H1 (cell line): ENCODE results near the gene OPALIN. TPM values are rescaled to one million over a fixed set of nuclear protein-coding genes. Genes with fewer than 3 reads are reported as not detected.

ENCODE experiments used
- ASH2L ChIP-seq: fragments of 200-600, 300-600 bp; sonication (generic); IDR thresholded peaks from one replicate; pipeline ENCODE4 v1.7.1; 2017; ENCODE audit warnings: low read length
- polyA plus RNA-seq, 7 experiments: library from polyadenylated mRNA; depleted of rRNA in 3 of 7; stranded (reverse) in 5 of 7; unstranded in 2 of 7; fragments of >200 nt in 5 of 7; fragments of 200-250 nt in 2 of 7; gene quantifications; 1 replicate in 5 of 7; 2 replicates in 1 of 7; 4 replicates in 1 of 7; pipeline versions ENCODE4 v1.2.1 to v1.2.3, GENCODE V29; 2011 to 2013; ENCODE audit warnings: missing spikeins in 2 of 7, mixed read lengths in 2 of 7
- total RNA-seq: library from RNA; stranded (reverse); fragmentation: NEBNext Ultra II Directional; extraction: Animal tissue kit (Norgen Biotek cat#: 25700); gene quantifications from 2 replicates; pipeline ENCODE4 v1.2.1, GENCODE V29; 2021

The OPALIN gene
- total and polyA plus RNA-seq, 2 of the 8 experiments (the other 6 are each of a cell fraction or from before 2014, with no cell fraction given): 0.03 TPM; not detected in 1

GRCh38 chr10:96370584-96371157, 11.9 kb upstream of the OPALIN start (continued):
- TF ChIP-seq ASH2L: no peak
